ENCODE data around the gene LIN28A. TPM values are rescaled to one million over a fixed set of nuclear protein-coding genes. Genes with fewer than 3 reads are reported as not detected.

The LIN28A gene
- total and polyA plus RNA-seq, 12 donors, result 0.23 to 1.2 (median 0.72) TPM; not detected in 9

DNA sequence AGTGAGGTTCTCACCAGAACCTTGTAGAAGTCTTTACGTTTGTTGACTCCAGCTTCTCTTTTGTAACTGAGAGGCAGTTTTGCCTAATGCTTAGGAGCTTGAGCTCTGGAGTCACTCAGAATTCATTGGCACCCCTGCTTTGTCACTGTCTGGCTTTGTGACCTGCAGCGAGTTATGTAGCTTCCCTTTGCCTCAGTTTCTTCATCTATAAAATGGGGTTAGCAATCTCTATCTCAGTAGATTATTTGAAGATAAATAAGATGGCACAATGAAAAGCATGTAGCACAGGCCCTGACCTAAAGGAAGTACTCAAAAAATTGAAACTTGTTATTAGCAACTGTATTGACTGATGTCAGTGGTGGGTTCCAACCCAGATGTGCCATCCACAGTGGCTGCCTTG, 29.6 kb downstream of the LIN28A start:
- WGBS, 4 donors, result 97 to 100% (median 99%) methylated on average over 2 of the region's 2 CpGs
- DNase-seq, result no peak
- Histone ChIP-seq H3K27me3 (no peaks in the 10 kb centered on the region), H3K4me1 (replicated peaks in 1 of 2) (no peaks in the 10 kb centered on the region), H3K4me3 (no peak overlapping the region), H3K36me3 (replicated peaks in 1 of 2) (peaks cover 0 to 92% of the 10 kb centered on the region in 2 donors), H3K9me3 (replicated peaks in 1 of 3) (no peaks in the 10 kb centered on the region), H3K27ac (no peak overlapping the region)
- no peak for TF ChIP-seq POLR2A (IDR thresholded peaks at IDR 0.05)
- TF ChIP-seq, protein P1, sequence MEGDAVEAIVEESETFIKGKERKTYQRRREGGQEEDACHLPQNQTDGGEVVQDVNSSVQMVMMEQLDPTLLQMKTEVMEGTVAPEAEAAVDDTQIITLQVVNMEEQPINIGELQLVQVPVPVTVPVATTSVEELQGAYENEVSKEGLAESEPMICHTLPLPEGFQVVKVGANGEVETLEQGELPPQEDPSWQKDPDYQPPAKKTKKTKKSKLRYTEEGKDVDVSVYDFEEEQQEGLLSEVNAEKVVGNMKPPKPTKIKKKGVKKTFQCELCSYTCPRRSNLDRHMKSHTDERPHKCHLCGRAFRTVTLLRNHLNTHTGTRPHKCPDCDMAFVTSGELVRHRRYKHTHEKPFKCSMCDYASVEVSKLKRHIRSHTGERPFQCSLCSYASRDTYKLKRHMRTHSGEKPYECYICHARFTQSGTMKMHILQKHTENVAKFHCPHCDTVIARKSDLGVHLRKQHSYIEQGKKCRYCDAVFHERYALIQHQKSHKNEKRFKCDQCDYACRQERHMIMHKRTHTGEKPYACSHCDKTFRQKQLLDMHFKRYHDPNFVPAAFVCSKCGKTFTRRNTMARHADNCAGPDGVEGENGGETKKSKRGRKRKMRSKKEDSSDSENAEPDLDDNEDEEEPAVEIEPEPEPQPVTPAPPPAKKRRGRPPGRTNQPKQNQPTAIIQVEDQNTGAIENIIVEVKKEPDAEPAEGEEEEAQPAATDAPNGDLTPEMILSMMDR (IDR thresholded peaks at IDR 0.05), result no peak
- intact Hi-C loops (cut with DNase I), result no loop called here

DNA sequence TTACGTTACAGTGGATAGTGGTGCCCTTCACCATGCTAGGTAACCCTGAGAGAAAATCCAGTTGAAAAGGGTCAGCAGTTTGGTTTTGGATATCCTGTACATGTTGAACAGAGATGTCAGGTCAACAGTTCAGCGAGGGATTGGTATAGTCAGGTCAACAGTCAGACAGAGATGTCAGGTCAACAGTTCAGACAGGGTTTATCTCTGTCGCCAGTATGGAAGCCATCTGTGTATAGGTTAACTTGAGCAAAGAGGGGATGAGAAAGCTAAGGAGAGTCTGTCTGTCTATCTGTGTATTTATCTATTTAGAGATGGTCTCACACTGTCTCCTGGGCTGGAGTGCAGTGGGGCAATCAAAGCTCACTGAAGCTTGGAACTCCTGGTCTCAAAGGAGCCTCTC, 39.3 kb downstream of the LIN28A start:
- no peak for TF ChIP-seq POLR2A (IDR thresholded peaks at IDR 0.05)
- TF ChIP-seq, protein P1 (IDR thresholded peaks at IDR 0.05), result no peak
- no peak overlapping the region for H3K4me3 ChIP-seq
- no peaks in the 10 kb centered on the region for H3K27me3 ChIP-seq
- H3K36me3 ChIP-seq (replicated peaks in 1 of 2), result peaks cover 0 to 58% of the 10 kb centered on the region in 2 donors
- WGBS, 4 donors, result 92 to 95% (median 94%) methylated on average over 3 of the region's 3 CpGs
- intact Hi-C loops (cut with DNase I), result no loop called here
- no peak overlapping the region for H3K27ac ChIP-seq
- H3K4me1 ChIP-seq (replicated peaks in 1 of 2), result no peaks in the 10 kb centered on the region
- no peak for DNase-seq
- no peaks in the 10 kb centered on the region for H3K9me3 ChIP-seq (replicated peaks in 1 of 3)

DNA sequence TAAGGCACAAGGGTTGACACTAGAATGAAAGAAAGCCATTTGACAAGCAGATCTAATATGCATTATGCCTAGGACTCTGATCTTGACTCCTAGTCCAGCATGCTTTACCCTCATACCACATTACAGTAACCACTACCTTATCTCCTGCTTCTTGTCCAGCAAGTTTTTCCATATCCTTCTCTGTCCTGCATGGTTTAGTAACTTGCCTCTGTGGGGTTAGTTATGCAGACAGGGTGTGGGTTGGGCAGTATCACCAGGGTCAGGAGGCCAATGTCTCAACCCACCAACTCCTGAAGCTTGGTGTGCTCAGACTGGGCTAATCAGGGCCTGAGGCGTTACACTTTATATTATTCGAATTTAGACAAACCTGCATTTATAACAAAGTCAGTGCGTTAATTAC, 40.3 kb downstream of the LIN28A start:
- Histone ChIP-seq H3K9me3 (replicated peaks in 1 of 3) (no peaks in the 10 kb centered on the region), H3K4me1 (replicated peaks in 1 of 2) (no peaks in the 10 kb centered on the region), H3K27ac (no peak overlapping the region), H3K36me3 (replicated peaks in 1 of 2) (peaks cover 0 to 56% of the 10 kb centered on the region in 2 donors), H3K27me3 (no peaks in the 10 kb centered on the region), H3K4me3 (no peak overlapping the region)
- intact Hi-C loops (cut with DNase I), result no loop called here
- WGBS, 4 donors, result 89 to 96% (median 95%) methylated on average over 3 of the region's 3 CpGs
- TF ChIP-seq, protein P1 (IDR thresholded peaks at IDR 0.05), result no peak
- no peak for TF ChIP-seq POLR2A (IDR thresholded peaks at IDR 0.05)
- no peak for DNase-seq

DNA sequence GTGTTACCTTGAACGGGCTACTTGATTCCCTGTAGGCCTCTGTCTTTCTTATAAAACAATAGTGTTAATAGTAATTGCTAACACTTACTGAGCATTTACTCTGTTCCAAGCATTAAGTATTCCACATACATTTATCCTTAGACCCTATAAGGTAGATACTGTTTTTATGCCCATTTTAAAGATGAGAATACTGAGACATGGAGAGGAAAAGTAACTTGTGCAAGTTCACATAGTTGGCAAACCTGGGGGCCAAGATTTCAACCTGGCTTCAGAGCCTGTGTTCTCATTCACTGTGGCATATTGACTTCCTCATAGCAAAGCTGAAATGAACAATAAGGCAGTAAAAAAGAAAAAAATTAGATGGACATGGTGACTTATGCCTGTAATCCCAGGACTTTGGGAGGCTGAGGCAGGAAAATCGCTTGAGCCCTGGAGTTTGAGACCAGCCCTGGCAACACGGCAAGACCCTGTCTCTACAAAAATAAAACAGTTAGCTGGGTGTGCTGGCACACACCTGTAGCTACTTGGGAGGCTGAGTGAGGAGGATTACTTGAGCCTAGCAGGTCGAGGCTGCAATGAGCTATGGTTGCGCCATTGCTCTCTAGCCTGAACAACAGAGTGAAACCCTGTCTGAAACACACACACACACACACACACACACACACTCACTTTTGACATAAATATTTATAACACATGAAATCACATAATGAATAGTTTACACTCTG, 42.0 kb downstream of the LIN28A start:
- no peak for TF ChIP-seq POLR2A (IDR thresholded peaks at IDR 0.05)
- no peak overlapping the region for H3K27ac ChIP-seq
- 94 to 97% (median 96%) methylated on average over 5 of the region's 5 CpGs for WGBS, 4 donors
- no peaks in the 10 kb centered on the region for H3K4me1 ChIP-seq (replicated peaks in 1 of 2)
- H3K9me3 ChIP-seq (replicated peaks in 1 of 3), result no peaks in the 10 kb centered on the region
- no peak for DNase-seq
- H3K27me3 ChIP-seq, result no peaks in the 10 kb centered on the region
- no peak overlapping the region for H3K4me3 ChIP-seq
- peaks cover 0 to 50% of the 10 kb centered on the region in 2 donors for H3K36me3 ChIP-seq (replicated peaks in 1 of 2)
- intact Hi-C loops (cut with DNase I), result no loop called here

DNA sequence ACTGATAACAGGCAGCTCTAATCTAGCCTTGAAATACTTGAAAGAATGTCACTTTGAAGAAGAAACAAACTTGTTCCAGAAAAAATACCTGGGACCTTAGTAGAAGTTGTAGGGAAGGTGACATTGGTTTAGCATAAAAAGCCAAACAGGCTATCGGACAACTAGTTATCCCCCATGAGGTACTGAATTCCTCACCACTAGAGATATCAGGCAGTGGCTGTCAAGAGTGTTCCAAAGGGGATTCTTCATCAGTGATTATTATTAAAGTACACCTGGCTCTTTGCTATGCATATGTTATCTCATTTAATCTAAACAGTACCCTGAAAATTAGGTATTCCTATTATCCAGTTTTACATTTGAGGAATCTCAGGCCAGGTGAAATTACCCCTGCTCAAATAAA, 48.5 kb downstream of the LIN28A start:
- DNase-seq, result no peak
- H3K9me3 ChIP-seq (replicated peaks in 1 of 3), result no peaks in the 10 kb centered on the region
- H3K4me3 ChIP-seq, result no peak overlapping the region
- 90 to 94% (median 93%) methylated on average over 1 of the region's 1 CpG for WGBS, 4 donors
- intact Hi-C loops (cut with DNase I), result no loop called here
- H3K4me1 ChIP-seq (replicated peaks in 1 of 2), result no peaks in the 10 kb centered on the region
- no peaks in the 10 kb centered on the region for H3K27me3 ChIP-seq
- H3K36me3 ChIP-seq (replicated peaks in 1 of 2), result peaks cover 0 to 50% of the 10 kb centered on the region in 2 donors
- no peak for TF ChIP-seq POLR2A (IDR thresholded peaks at IDR 0.05)
- TF ChIP-seq, protein P1 (IDR thresholded peaks at IDR 0.05), result no peak
- H3K27ac ChIP-seq, result no peak overlapping the region

Measured in adrenal gland (tissue), 12 donors.